AML-193 (cell line): ENCODE results near the gene IDI2.
A peak's percentile ranks its signal among the peaks of the same experiment; 100 is the strongest.
"Not testable (repeated sequence)": the region's sequence is repeated elsewhere in the genome, so short reads cannot be mapped to it uniquely, and the experiment has no call there.

ENCODE experiments used
- DNase-seq, 2 experiments: peaks; one replicate each; lab custom pipeline; 2025; lab: John Stamatoyannopoulos, UW

Gene IDI2

DNA sequence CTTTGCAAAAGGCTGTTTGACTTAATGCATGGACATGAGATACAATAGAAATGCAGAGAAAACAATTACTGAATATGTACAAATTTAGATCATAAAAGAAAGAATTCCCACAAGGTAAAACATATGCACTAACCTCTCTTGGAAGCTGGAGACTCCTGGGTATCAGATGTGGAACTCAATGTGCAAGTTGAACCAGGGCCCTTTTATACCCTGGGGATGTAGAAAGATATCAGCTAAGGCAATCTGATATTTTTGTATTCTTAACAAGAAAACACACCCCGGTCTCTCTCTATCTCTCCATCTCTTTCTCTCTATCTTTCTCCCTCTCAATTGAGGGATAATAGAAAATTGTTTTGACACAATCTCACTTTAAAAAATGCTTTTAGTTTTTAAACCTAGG is at the start of gene IDI2:
IDI2 (minus strand) TSS at position 177 of the 400 bp plus-strand sequence. CDS start 1,136 bp downstream, outside the sequence.
- no peak for DNase-seq

DNA sequence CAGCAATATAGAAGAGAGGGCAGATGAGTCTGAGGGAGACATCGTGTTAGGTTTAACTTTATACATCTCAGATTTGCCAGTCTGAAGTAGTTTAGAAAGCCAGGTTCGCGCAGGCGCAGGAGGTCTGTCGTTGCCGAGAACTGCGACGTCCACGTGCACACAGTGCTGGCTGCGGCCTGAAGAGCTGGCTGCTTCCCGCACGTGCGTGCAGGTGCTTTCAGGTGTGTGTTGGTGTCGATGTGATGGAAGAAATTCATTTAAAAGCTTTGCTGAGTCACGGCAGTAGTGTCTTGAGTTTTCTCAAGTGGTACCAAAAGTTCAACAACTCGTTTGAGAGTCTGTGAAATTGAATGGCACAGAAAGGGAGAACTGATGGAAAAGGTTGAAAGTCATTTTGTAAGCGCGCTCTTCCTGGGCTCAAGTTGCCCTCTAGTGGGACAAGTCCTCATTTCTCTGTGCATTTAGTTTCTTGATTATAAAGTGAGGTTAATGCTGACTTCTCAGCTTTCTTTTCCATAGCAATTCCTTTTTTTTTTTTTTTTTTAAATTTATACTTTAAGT is 49.2 kb upstream of the IDI2 start:
- peak; percentile 44 to 50 for DNase-seq

DNA sequence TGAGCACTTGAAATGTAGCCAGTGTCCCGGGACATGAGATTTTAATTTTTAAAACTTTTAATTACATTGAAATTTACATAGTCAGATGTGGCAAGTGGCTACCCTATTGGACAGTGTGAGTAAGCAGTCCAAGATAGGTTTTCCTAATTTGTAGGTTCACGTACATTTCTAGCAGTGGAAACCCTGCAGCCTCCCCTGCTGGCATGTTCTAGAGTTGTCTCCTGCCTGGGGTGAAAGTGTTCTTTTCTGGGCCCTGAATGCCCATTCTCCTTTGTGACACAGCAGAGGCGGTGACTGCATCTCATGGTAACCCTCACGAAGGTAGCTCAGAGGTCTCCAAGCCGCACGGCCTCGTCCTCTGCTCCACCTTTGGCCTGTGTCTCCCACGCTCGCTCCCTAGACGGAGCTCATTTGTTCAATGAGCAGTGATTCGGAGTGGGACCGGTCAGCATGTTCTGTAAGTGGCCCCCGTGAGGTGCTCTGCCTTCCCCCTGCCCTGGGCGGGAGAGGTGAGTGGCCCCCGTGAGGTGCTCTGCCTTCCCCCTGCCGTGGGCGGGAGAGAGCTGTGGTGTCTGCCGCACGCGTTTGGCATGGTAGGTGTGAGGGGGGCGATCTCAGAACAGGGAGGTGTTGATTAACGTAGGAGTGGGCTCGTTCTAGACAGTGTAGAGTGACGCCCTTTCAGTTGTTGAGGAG is 48.5 kb upstream of the IDI2 start:
- DNase-seq, result peak; percentile 5 to 28

DNA sequence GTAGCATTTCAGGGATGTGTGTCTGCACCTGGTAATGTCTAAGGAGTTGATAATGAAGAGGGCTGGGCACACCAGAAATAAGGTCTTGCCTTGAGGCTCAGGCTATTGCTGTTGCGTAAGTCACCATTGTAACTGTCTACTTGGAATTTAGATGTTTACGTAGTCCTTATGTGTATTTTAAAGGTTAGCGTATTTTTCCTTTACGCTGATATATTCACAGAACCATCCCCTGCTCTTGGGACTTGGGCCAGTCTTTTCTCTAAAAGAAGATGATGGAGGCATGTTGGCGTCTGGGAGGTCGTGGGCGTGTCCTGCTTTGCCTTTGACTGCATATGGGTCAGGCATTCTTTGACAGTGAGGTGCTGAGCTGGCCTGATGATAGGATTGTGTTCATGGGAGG is 45.3 kb upstream of the IDI2 start:
- no peak for DNase-seq

DNA sequence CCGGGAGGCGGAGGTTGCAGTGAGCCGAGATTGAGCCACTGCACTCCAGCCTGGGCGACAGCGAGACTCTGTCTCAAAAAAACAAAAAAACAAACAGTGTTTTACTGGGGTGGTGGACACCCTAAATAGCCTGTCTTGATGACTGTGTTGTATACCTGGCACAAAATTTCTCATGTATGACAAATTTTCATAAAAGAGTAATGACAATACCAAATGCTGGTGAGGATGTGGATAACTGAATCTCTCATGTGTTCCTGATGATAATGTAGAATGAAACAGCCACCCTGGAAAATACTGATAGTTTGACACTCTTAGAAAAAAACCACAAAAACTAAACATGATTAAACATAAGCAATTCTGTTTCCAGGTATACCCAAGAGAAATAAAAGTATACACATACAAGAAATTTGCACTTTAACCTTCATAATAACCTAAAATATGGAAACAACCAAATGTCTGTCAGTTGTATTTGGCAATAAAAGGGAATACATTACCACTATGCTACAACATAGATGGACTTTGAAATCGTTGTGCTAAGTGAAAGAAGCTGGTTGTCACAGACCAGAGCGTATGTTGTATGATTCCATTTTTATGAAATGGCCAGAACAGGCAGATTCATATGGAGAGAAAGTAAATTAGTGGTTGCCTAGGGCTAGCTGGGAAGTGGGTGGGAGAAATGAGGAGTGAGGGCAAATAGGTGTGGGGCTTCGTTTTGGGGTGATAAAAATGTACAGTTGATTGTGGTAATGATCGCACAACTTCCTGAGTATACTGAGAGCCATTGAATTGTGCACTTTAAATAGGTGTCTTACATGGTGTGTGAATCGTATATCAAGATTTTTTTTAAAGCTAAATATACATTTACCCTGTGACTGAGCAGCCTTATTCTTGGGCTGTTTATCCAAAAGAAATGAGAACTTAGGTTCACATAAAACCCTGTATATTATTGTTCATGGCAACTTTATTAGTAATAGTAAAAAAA is 43.0 kb upstream of the IDI2 start:
- DNase-seq, result no peak

DNA sequence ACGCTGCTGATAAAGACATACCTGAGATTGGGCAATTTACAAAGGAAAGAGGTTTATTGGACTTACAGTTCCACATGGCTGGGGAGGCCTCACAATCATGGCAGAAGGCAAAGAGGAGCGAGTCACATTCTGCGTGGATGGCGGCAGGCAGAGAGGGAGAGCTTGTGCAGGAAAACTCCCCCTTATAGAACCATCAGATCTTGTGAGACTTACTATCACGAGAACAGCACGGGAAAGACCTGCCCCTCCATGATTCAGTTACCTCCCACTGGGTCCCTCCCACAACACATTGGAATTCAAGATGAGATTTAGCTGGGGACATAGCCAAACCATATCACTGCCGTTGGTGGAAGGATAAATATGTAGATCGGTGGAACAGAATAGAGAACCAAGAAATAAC is 41.1 kb upstream of the IDI2 start:
- not testable (repeated sequence) for DNase-seq

DNA sequence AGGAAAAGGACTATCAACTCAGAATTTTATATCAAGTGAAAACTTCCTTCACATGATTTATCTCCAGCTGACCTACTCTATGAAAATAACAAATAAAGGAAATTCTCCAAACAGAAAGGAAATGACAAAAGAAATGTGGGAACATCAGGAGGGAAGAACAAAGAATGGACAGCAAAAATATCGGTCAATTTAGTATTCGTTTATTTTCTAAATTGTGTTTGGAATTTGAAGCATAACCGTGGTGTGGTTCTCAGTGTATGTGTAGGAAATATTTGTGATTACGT is 39.2 kb upstream of the IDI2 start:
- no peak for DNase-seq

DNA sequence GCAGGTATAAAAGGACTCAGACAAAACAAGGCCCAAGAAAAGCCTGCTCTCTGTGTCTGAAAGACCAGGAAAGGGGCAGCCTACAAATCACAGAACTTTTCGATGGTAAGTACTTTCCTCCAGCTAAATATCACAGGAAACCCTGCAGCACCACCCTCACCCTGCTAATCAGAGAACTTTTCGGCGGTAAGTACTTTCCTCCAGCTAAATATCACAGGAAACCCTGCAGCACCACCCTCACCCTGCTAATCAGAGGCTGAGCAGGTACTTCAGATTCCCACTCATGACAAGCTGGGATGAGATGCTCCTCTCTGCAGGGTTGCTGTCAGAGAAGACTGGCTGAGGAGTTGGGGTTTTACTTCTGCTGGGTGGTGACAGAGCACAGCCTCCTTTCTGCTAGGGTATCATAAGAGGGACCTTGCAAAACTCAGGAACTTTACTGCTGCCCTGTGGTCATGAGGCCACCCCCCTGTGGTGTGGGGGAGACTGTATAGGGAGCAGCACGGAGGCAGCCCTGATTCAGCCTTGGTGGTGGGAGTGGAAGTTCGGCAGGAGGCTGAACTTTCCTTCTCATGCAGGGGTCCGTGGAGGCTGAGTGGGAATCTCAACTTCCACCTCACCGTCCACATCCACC is 37.7 kb upstream of the IDI2 start:
- DNase-seq, result no peak

DNA sequence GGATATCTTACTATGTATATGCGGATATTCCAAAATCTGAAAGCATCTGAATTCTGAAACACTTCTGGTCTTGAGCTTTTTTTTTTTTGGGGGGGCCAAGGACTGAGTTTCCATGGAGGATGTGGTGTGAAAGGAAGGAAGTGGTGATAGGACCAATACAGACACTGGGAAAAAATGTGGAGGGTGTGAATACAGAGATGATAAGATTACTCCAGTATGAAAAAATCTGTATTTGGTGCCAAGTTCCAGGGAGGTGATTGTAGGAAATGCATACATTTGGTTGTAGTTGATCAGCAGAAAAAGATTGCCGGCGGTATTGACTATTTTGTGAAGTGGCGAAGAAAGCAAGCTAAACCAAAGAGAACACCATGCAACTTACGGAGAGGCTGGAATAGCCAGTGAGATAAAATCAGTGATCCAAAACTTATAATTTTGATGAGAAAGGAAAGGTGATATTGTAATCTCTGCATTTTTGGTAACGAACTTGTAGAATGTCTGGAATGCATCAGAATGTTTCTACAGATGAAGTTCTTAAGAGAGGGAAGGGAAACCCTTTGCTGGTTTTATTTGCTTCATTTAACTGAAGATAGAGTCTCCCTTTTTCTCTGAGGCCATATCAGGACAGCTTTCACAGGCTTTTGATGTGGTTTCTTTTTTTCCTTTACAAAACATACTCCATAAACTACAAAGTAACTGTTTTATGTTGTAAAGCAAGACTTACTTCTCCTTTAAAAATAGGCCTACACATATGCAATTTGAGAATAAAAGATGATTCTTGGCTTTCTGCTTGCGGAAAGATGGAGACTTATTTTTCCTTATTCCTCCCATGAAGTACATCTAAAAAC is 36.5 kb upstream of the IDI2 start:
- no peak for DNase-seq

DNA sequence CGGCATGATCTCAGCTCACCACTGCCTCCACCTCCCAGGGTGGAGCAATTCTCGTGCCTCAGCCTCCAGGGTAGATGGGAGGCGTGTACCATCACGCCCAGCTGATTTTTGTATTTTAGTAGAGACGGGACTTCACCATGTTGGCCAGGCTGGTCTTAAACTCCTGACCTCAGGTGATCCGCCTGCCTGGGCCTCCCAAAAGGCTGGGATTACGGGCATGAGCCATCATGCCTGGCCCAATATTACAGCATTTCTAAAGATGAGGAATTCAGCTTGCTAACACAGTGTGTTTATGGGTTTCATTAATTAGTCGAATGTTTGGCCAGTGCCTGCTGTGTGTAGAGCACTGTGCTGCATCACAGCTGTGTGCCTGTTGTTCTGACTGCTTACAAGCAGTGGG is 34.2 kb upstream of the IDI2 start:
- no peak for DNase-seq

DNA sequence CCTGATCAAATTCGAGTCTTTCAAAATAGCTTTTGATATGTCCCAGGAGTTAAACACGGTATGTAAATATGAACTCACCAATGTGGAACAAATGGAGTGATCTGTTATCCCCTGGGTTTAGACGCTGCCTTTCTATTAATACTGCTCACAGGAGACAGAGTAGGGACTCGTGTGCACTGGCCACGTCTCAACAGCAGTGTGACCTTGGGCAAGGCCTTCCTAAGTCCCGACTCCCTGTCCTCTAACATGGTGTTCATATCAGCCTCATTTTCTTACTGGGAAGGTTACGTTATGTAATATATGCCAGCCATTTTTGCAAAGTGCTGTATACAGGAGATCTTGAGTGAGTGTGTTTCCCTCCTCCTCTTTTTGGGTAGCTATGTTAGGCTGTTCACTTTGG is 32.4 kb upstream of the IDI2 start:
- DNase-seq, result no peak

DNA sequence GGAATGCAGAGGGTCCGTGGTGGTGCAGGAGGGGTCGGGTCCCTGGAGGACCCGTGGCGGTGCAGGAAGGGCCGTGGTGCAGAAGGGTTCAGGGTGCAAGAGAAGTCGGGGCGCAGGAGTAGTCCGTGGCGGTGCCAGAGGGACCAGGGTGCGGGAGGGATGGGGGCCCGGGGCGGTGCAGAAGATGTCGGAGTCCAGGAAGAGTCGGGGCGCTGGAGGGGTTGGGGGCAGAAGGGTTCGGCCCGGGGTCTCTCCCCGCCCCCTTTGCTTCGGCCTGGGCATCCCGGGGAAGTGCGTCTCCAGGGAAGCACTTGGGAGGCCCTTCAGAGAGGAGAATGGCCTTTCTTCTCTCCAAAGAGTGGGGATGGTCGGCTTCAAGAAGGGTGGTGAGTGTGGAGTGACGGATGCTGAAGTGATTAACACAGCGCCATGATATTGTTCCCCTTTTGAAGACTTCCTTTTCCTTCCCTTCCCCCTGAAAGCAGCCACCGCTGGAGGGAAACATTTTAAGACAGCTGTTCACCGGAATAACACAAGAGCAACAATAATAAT is 31.5 kb upstream of the IDI2 start:
- peak; percentile 71 to 76 for DNase-seq

DNA sequence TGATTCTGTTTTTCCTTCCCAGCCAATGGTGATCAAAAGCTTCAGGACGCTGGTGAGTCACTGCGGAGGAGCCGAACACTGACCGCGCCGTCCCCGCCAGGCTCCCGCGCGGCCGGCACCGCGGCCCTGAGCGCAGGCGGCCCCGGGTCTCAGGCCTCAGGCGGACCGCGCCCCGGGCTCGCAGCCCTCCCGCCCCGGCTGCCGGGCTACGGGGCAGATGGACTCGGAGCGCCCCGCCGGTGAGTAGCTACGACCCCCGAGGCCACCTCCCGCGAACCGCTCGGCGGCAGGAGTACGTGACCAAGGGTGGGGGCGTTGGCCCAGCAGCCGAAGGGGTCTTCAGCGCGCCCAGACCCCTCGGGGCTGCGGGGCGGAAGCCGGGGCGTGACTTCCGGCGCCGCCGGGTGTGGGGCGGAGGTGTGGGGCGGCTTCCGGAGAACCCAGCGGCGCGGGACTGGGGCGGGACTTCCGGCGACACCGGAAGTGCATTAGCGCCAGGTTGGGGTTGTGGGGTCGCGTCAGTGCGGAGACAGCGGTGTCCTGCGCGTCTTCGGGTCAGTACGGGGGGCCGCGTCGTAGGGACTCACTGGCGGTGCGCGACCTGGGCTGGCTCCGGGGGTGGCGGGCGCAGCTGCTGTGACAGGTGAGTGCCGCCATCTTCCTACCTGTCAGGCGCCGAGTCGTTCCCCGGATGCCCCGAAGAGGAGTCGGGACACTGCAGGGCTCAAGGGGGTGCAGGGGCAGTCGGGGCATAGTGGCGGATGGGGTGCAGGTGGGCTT is 30.9 kb upstream of the IDI2 start, which contains the start of gene WDR37:
WDR37 (plus strand) TSS at position 60 of the 780 bp plus-strand sequence. CDS start 15,771 bp downstream, outside the sequence.
- DNase-seq, result peak; percentile 41 to 58

DNA sequence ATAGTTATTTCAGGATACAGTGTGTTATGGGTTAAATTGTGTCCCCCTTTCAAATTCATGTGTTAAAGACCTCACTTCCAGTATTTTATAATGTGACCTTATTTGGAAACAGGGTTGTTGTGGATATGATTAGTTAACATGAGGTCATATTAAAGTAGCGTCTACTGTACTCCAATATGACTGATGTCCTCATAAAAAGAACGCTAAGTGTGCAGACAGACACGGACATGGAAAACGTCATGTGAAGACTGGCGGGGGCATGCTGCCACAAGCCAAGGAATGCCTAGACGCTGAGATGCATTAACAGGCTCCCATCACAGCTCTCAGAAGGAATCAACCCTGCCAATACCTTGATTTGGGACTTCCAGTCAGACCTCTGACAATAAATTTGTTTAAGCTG is 29.0 kb upstream of the IDI2 start:
- no peak for DNase-seq

DNA sequence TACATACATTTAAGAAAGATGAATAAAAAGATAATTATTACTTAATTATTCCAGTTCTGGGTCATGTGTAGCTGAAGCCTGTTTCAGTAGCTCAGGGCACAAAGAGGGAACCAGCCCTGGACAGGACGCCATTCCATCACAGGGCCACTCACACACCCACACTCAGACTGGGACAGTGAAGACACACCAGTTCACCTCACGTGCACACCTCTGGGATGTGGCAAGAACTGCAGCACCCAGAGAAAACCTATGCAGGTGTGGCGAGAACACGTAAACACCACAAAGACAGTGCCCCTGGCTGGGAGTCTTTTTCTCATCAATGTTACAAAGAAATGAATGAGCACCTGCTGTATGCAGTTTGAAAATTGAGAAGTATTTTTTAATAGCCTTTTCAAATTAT is 24.9 kb upstream of the IDI2 start:
- DNase-seq, result peak in 1 of 2 experiments; percentile 6

DNA sequence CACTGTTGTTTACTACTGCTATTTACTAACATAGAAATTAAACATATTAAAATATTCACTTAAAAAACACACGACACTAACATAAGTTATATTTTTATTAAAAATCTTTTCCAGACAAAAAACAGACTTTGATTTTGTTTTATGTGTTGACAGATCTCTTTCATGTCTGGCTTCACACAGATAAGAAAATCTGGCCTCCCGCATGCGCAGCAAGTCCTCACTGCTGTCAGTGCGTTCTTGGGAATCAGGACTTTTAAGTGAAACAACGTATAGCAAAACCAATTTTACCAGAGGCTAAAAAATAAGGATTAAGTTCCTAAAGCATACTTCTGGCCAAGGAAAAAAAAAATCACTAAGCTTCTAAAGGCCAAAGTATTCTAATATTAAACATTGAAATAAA is 24.5 kb upstream of the IDI2 start:
- DNase-seq, result no peak

DNA sequence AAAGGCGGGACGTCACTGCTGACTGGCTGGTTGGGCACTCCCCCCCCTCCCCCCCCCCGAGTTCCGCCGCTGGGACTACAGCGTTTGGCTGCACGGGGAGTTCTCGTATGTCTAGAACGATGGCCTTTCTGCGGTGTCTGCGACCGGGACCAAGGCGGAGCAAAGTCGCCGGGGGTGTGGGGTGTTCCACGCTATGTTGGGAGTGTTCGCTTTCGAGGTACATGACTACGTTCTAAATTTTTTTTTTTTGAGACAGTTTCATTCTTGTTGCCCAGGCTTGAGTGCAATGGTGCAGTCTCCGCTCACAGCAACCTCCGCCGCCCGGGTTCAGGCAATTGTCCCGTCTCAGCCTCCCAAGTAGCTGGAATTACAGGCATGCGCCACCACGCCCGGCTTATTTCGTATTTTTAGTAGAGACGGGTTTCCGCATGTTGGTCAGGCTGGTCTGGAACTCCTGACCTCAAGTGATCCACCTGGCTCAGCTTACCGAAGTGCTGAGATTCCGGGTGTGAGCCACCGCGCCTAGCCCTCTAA is 23.8 kb upstream of the IDI2 start:
- DNase-seq, result no peak

DNA sequence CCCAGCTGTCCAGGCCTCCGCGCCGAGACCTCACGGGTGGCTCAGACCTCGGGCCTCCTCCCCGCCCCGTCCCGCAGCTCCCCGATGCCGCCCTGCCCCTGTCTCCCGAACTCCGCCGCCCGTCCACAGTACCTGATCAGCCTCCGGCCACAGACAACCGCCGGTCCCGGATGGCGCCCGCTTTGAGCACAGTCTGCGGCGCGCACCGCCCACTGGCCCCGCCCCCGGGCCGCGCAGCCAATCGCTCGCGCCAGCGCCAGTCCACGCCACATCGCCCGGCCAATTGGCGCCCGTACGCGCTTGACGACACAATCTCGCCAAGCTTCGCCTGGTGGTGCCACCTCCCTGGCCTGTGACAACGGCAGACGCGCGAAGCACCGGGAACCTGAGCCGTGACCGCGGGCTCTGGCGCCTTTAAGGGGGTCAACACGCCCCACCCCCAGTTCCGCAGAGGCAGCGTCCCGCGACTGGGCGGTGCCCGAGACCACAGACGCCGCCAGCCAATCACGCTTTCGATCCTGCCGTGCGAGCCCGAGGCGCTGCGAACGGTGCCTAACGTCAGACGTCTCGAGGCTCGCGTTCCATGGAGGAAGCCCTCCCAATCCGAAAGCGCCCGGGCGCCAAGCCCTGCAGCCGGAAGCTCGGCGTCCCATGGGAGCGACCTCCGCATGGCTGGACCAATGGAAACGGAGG is 23.2 kb upstream of the IDI2 start, which contains the start of gene IDI1:
IDI1 (minus strand) TSS at position 388 of the 693 bp plus-strand sequence; CDS start at position 272, 116 bp downstream.
- peak; percentile 99 for DNase-seq

DNA sequence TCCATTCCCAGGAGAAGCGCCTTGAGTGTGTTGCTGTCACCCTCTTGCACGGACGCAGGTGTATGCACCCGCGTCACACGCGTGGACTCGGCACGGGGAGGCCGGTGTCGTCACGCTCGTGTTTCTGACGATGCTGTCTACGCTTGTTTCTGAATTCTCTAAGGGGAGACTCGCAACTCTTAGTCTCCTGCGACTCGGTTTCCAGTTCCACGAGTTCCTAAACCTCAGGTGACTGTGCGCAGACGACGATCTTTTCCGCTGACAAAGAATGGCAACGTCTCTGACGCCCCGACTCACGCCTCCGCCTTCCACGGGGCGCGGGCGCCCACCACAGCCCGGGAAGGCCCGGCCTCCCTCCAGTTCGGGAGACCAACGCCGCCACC is 22.7 kb upstream of the IDI2 start:
- no peak for DNase-seq
